Measurements from ENCODE around the gene NOSIP.

DNA sequence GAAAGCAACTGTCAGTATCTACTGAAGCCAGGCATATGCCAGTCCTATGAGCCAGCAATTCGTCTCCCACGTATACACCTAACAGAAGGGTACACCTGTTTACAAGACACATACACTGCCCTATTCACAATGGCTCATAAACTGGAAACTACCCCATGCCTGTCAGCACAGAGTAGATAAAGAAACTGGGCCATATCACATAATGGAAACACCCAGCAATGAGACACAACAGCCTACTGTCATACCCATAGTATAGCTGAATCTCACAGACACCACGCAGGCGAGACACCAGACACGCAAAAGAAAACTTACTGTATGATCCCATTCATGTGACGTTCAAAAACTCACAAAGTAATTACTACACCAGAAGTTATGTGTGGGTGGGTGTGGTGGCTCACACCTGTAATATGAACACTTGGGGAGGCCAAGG lies 15.7 kb downstream of the NOSIP start:
- TF ChIP-seq, protein P1, sequence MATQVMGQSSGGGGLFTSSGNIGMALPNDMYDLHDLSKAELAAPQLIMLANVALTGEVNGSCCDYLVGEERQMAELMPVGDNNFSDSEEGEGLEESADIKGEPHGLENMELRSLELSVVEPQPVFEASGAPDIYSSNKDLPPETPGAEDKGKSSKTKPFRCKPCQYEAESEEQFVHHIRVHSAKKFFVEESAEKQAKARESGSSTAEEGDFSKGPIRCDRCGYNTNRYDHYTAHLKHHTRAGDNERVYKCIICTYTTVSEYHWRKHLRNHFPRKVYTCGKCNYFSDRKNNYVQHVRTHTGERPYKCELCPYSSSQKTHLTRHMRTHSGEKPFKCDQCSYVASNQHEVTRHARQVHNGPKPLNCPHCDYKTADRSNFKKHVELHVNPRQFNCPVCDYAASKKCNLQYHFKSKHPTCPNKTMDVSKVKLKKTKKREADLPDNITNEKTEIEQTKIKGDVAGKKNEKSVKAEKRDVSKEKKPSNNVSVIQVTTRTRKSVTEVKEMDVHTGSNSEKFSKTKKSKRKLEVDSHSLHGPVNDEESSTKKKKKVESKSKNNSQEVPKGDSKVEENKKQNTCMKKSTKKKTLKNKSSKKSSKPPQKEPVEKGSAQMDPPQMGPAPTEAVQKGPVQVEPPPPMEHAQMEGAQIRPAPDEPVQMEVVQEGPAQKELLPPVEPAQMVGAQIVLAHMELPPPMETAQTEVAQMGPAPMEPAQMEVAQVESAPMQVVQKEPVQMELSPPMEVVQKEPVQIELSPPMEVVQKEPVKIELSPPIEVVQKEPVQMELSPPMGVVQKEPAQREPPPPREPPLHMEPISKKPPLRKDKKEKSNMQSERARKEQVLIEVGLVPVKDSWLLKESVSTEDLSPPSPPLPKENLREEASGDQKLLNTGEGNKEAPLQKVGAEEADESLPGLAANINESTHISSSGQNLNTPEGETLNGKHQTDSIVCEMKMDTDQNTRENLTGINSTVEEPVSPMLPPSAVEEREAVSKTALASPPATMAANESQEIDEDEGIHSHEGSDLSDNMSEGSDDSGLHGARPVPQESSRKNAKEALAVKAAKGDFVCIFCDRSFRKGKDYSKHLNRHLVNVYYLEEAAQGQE (IDR thresholded peaks at IDR 0.05; ENCODE audit: insufficient read depth in 1 of 2, low read depth in 2 of 2, low read length in 2 of 2) = no peak
- no peak for TF ChIP-seq TAF1 (IDR thresholded peaks at IDR 0.05; ENCODE audit: borderline replicate concordance, insufficient read depth, low read length)
- TF ChIP-seq SIN3A (IDR thresholded peaks at IDR 0.05; ENCODE audit: borderline replicate concordance, insufficient read depth, low read length) = no peak
- no peak for TF ChIP-seq POLR2AphosphoS5 (IDR thresholded peaks at IDR 0.05; ENCODE audit: low read depth, low read length)
- no peak for TF ChIP-seq FOXP2 (optimal IDR thresholded peaks at IDR 0.05; ENCODE audit: borderline replicate concordance, extremely low read depth, extremely low read length, insufficient read depth)
